Upper lobe of left lung (tissue), 4 donors: Measurements from ENCODE around the gene SMARCE1.

Experiments
- POLR2A ChIP-seq, 4 donors: fragments of 450-650 bp; IDR thresholded peaks; one replicate each; pipeline ENCODE4 v1.5.1; 2016 to 2017; ENCODE audit warnings: antibody characterized with exemption in 4 of 4, mild to moderate bottlenecking in 2 of 4
- TF ChIP-seq, protein P1 (sequence below), 6 experiments: fragments of 450-650 bp in 4 of 6; fragments of 200-600 bp in 2 of 6; sonication (generic) in 2 of 6; IDR thresholded peaks; one replicate each; pipeline ENCODE4 v1.5.1; 2016 to 2019; ENCODE audit warnings: antibody characterized with exemption in 6 of 6

DNA sequence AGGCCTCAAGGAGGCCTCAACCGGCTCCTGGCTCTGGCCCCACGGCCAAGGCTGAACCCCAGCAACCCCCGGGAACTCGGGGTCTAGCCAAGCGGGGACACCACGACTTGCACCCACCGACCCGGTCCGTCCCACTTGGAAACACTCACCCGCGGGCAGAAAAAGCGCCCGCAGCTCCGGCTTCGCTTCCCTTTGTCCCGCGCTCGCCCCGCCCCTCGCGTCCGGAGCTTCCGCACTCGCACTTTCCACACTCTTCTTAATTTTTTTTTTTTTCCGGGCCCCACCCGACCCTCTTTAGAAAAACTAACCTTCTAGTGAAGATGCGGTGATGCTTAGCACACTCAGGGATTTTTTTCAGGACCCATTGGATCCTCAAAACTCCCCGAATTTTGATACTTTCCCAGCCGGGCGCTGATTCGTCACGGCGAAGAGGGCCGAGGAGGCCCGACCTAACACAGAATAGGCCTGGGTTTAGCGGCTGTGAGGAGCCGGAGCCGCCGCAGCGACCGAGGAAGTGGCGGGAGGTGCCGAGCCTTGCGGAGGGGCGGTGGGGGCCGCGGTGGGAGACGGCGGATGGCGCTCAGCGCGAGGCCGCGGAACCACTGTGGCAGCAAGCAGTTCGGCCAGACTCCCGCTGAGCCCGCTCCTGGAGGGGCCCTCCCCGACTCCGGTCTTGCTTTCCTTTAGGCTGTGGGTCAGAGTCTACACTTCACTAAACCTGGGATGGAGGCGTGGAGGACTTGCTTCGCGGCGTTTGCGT is at the start of gene SMARCE1:
- TF ChIP-seq, protein P1, sequence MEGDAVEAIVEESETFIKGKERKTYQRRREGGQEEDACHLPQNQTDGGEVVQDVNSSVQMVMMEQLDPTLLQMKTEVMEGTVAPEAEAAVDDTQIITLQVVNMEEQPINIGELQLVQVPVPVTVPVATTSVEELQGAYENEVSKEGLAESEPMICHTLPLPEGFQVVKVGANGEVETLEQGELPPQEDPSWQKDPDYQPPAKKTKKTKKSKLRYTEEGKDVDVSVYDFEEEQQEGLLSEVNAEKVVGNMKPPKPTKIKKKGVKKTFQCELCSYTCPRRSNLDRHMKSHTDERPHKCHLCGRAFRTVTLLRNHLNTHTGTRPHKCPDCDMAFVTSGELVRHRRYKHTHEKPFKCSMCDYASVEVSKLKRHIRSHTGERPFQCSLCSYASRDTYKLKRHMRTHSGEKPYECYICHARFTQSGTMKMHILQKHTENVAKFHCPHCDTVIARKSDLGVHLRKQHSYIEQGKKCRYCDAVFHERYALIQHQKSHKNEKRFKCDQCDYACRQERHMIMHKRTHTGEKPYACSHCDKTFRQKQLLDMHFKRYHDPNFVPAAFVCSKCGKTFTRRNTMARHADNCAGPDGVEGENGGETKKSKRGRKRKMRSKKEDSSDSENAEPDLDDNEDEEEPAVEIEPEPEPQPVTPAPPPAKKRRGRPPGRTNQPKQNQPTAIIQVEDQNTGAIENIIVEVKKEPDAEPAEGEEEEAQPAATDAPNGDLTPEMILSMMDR (IDR thresholded peaks at IDR 0.05), result no peak
- TF ChIP-seq POLR2A (IDR thresholded peaks at IDR 0.05), result peak in 3 of 4 donors; percentile 26 to 65 (median 48)
